ENCODE results near the gene TRPC1. TPM values are rescaled to one million over a fixed set of nuclear protein-coding genes. Genes with fewer than 3 reads are reported as not detected.

TRPC1 gene
- total RNA-seq, 4 donors from 2014 or later, result 0.75 to 11.7 (median 4.6) TPM

DNA sequence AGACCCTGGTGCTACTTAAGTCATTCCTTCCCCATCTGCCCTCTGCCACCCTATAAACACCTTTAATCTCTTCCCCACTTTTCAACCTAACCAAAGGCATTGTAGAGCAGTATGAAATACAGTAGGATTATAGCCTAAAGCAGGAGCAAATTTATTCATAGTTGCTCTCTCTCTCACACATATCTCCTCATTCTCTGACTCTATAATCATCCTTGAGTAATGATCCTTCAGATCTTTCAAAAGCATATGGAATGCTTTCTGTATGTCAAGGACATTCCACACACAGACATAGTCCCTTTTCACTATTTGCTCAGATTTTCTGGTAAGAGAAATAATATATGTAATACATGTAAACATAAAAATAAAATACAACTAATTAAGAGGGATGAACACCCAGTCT, 54.1 kb downstream of the TRPC1 start:
- Histone ChIP-seq H3K4me3 (no peak overlapping the region), H3K27ac (no peak overlapping the region), H3K4me1 (peaks cover 0 to 7% (median 0%) of the 10 kb centered on the region in 4 donors), H3K27me3 (no peaks in the 10 kb centered on the region), H3K36me3 (no peaks in the 10 kb centered on the region), H3K9me3 (no peaks in the 10 kb centered on the region)
- in situ Hi-C loops (cut with MboI; ENCODE audit: low pct_ligation_motif_present in 1 of 4, low pct_unique_long_range_greater_than_20kb in 1 of 4, low sequenced_read_pairs in 3 of 4), result no loop called here
- intact Hi-C loops (cut with DNase I; ENCODE audit: low total_unique reads), result no loop called here
- DNase-seq, result no peak
- TF ChIP-seq POLR2AphosphoS5 (IDR thresholded peaks at IDR 0.05) (no peak), EP300 (IDR thresholded peaks at IDR 0.05; ENCODE audit: low read depth) (no peak), POLR2A (IDR thresholded peaks at IDR 0.05) (no peak)
- TF ChIP-seq, protein P1, sequence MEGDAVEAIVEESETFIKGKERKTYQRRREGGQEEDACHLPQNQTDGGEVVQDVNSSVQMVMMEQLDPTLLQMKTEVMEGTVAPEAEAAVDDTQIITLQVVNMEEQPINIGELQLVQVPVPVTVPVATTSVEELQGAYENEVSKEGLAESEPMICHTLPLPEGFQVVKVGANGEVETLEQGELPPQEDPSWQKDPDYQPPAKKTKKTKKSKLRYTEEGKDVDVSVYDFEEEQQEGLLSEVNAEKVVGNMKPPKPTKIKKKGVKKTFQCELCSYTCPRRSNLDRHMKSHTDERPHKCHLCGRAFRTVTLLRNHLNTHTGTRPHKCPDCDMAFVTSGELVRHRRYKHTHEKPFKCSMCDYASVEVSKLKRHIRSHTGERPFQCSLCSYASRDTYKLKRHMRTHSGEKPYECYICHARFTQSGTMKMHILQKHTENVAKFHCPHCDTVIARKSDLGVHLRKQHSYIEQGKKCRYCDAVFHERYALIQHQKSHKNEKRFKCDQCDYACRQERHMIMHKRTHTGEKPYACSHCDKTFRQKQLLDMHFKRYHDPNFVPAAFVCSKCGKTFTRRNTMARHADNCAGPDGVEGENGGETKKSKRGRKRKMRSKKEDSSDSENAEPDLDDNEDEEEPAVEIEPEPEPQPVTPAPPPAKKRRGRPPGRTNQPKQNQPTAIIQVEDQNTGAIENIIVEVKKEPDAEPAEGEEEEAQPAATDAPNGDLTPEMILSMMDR (IDR thresholded peaks at IDR 0.05), result no peak

- no peak for DNase-seq
- no peaks in the 10 kb centered on the region for H3K9me3 ChIP-seq
- peaks cover 0 to 7% (median 0%) of the 10 kb centered on the region in 4 donors for H3K4me1 ChIP-seq
- no peaks in the 10 kb centered on the region for H3K36me3 ChIP-seq
- in situ Hi-C loops (cut with MboI; ENCODE audit: low pct_ligation_motif_present in 1 of 4, low pct_unique_long_range_greater_than_20kb in 1 of 4, low sequenced_read_pairs in 3 of 4) (no loop called here), intact Hi-C loops (cut with DNase I; ENCODE audit: low total_unique reads) (no loop called here)
- H3K4me3 ChIP-seq, result no peak overlapping the region
- WGBS, 2 donors (ENCODE audit: low coverage in 1 of 2), result 57 to 69% methylated on average over 2 of the region's 2 CpGs
- H3K27ac ChIP-seq, result no peak overlapping the region
- TF ChIP-seq POLR2A (IDR thresholded peaks at IDR 0.05) (no peak), POLR2AphosphoS5 (IDR thresholded peaks at IDR 0.05) (no peak), EP300 (IDR thresholded peaks at IDR 0.05; ENCODE audit: low read depth) (no peak)
- TF ChIP-seq, protein P1 (IDR thresholded peaks at IDR 0.05), result no peak
- no peaks in the 10 kb centered on the region for H3K27me3 ChIP-seq
Measured at GRCh38 chr3:142778541-142778940, 54.7 kb downstream of the TRPC1 start.

GRCh38 chr3:142779591-142779990, 55.8 kb downstream of the TRPC1 start:
- H3K4me3 ChIP-seq, result no peak overlapping the region
- no peak for DNase-seq
- H3K27me3 ChIP-seq, result no peaks in the 10 kb centered on the region
- in situ Hi-C loops (cut with MboI; ENCODE audit: low pct_ligation_motif_present in 1 of 4, low pct_unique_long_range_greater_than_20kb in 1 of 4, low sequenced_read_pairs in 3 of 4), result no loop called here
- peaks cover 0 to 7% (median 0%) of the 10 kb centered on the region in 4 donors for H3K4me1 ChIP-seq
- intact Hi-C loops (cut with DNase I; ENCODE audit: low total_unique reads), result no loop called here
- H3K36me3 ChIP-seq, result no peaks in the 10 kb centered on the region
- TF ChIP-seq EP300 (IDR thresholded peaks at IDR 0.05; ENCODE audit: low read depth), result no peak
- TF ChIP-seq POLR2A (IDR thresholded peaks at IDR 0.05), result no peak
- no peak for TF ChIP-seq POLR2AphosphoS5 (IDR thresholded peaks at IDR 0.05)
- TF ChIP-seq, protein P1 (IDR thresholded peaks at IDR 0.05), result no peak
- H3K9me3 ChIP-seq, result no peaks in the 10 kb centered on the region
- H3K27ac ChIP-seq, result no peak overlapping the region

- Histone ChIP-seq H3K27ac (no peak overlapping the region), H3K27me3 (no peaks in the 10 kb centered on the region), H3K4me3 (no peak overlapping the region), H3K4me1 (peaks cover 0 to 7% (median 0%) of the 10 kb centered on the region in 4 donors), H3K36me3 (no peaks in the 10 kb centered on the region), H3K9me3 (no peaks in the 10 kb centered on the region)
- intact Hi-C loops (cut with DNase I; ENCODE audit: low total_unique reads) (no loop called here), in situ Hi-C loops (cut with MboI; ENCODE audit: low pct_ligation_motif_present in 1 of 4, low pct_unique_long_range_greater_than_20kb in 1 of 4, low sequenced_read_pairs in 3 of 4) (no loop called here)
- WGBS, 2 donors (ENCODE audit: low coverage in 1 of 2), result 93% methylated on average over 2 of the region's 2 CpGs; no CpG with 5 or more reads in 1 of the 2 donors
- TF ChIP-seq POLR2A (IDR thresholded peaks at IDR 0.05) (no peak), POLR2AphosphoS5 (IDR thresholded peaks at IDR 0.05) (no peak), EP300 (IDR thresholded peaks at IDR 0.05; ENCODE audit: low read depth) (no peak)
- TF ChIP-seq, protein P1 (IDR thresholded peaks at IDR 0.05), result no peak
- no peak for DNase-seq
Measured at GRCh38 chr3:142782616-142783015, 58.8 kb downstream of the TRPC1 start.
